ENCODE data around the gene CPNE7.

GRCh38 chr16:89554343-89554742 lies 21.2 kb upstream of the CPNE7 start:
- TF ChIP-seq CTCF (IDR thresholded peaks at IDR 0.05; ENCODE audit: low read depth, low read length) (no peak), POLR2A (IDR thresholded peaks at IDR 0.05; ENCODE audit: extremely low read depth, insufficient read length) (no peak)
- TF ChIP-seq, protein P1, sequence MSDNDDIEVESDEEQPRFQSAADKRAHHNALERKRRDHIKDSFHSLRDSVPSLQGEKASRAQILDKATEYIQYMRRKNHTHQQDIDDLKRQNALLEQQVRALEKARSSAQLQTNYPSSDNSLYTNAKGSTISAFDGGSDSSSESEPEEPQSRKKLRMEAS (IDR thresholded peaks at IDR 0.05; ENCODE audit: low read depth, low read length) = no peak
